ENCODE results near the gene STON1.
"Not testable (repeated sequence)": the region's sequence is repeated elsewhere in the genome, so short reads cannot be mapped to it uniquely, and the experiment has no call there.

Gene STON1

GRCh38 chr2:48529194-48529593, 760 bp upstream of the STON1 start:
- peak; percentile 38 for DNase-seq (ENCODE audit: low spot score)

GRCh38 chr2:48529676-48530032, 300 bp upstream of the STON1 start:
- no peak for DNase-seq (ENCODE audit: low spot score)

- no peak for DNase-seq (ENCODE audit: low spot score)
Measured at GRCh38 chr2:48531141-48531648, 1.2 kb downstream of the STON1 start.

- no peak for DNase-seq (ENCODE audit: low spot score)
Measured at GRCh38 chr2:48532174-48532573, 2.2 kb downstream of the STON1 start.

GRCh38 chr2:48532824-48533223, 2.9 kb downstream of the STON1 start:
- DNase-seq (ENCODE audit: low spot score) = no peak

GRCh38 chr2:48534781-48535180, 4.8 kb downstream of the STON1 start:
- no peak for DNase-seq (ENCODE audit: low spot score)

GRCh38 chr2:48540237-48540935, 10.4 kb downstream of the STON1 start:
- DNase-seq (ENCODE audit: low spot score) = no peak

GRCh38 chr2:48541666-48542389, 11.9 kb downstream of the STON1 start:
- DNase-seq (ENCODE audit: low spot score) = no peak

GRCh38 chr2:48543895-48544294, 13.9 kb downstream of the STON1 start:
- DNase-seq (ENCODE audit: low spot score) = no peak

GRCh38 chr2:48545244-48545643, 15.3 kb downstream of the STON1 start:
- DNase-seq (ENCODE audit: low spot score) = no peak

- DNase-seq (ENCODE audit: low spot score) = no peak
Measured at GRCh38 chr2:48548840-48549239, 18.9 kb downstream of the STON1 start.

GRCh38 chr2:48549972-48550371, 20.0 kb downstream of the STON1 start:
- no peak for DNase-seq (ENCODE audit: low spot score)

- DNase-seq (ENCODE audit: low spot score) = no peak
Measured at GRCh38 chr2:48551548-48551947, 21.6 kb downstream of the STON1 start.

- DNase-seq (ENCODE audit: low spot score) = not testable (repeated sequence)
Measured at GRCh38 chr2:48555071-48555470, 25.1 kb downstream of the STON1 start.

GRCh38 chr2:48558456-48558855, 28.5 kb downstream of the STON1 start:
- no peak for DNase-seq (ENCODE audit: low spot score)

- peak; percentile 20 for DNase-seq (ENCODE audit: low spot score)
Measured at GRCh38 chr2:48560546-48561209, 30.7 kb downstream of the STON1 start.

GRCh38 chr2:48562281-48562680, 32.3 kb downstream of the STON1 start:
- DNase-seq (ENCODE audit: low spot score) = no peak

GRCh38 chr2:48566592-48567310, 36.8 kb downstream of the STON1 start:
- peak; percentile 34 for DNase-seq (ENCODE audit: low spot score)

GRCh38 chr2:48567671-48568070, 37.7 kb downstream of the STON1 start:
- no peak for DNase-seq (ENCODE audit: low spot score)

- DNase-seq (ENCODE audit: low spot score) = no peak
Measured at GRCh38 chr2:48568547-48568946, 38.6 kb downstream of the STON1 start.

GRCh38 chr2:48569433-48569832, 39.5 kb downstream of the STON1 start:
- DNase-seq (ENCODE audit: low spot score) = no peak

- peak; percentile 19 for DNase-seq (ENCODE audit: low spot score)
Measured at GRCh38 chr2:48572816-48573215, 42.9 kb downstream of the STON1 start.

Data from iPS-NIHi11 (cell line).